Measurements from ENCODE around the gene TTC21A.

- TF ChIP-seq CTCF (conservative IDR thresholded peaks at IDR 0.05), result no peak
- no peak for TF ChIP-seq EZH2 (IDR thresholded peaks at IDR 0.05; ENCODE audit: low read depth)
Measured at GRCh38 chr3:39177708-39178332, 70.3 kb downstream of the TTC21A start.

All from PC-9 (cell line).